H1 (cell line): ENCODE data around the gene MYH9. TPM values are rescaled to one million over a fixed set of nuclear protein-coding genes. Genes with fewer than 3 reads are reported as not detected.

ENCODE experiments used
- CTCF ChIA-PET: fragments of 300-600 bp; sonication (Branson Sonifier 250); formaldehyde crosslinking; loops from one replicate; lab custom pipeline; 2021; ENCODE audit not compliant: partially characterized antibody; lab: Charles Lee
- POLR2A ChIA-PET: fragments of 300-600 bp; sonication (Branson Sonifier 250); formaldehyde crosslinking; loops from one replicate; lab custom pipeline; 2021; ENCODE audit warnings: inconsistent platforms; ENCODE audit not compliant: partially characterized antibody; lab: Charles Lee
- DNase-seq, 2 experiments: peaks; one replicate each; pipeline versions ENCODE4 v3.0.0 to v3.0.0-alpha.2; 2010 to 2022; ENCODE audit warnings: low spot score in 2 of 2, low read depth in 1 of 2, mixed read lengths in 1 of 2
- FAIRE-seq: peaks from 2 replicates; lab custom pipeline; 2011; peaks lifted over from hg19 to GRCh38; lab: Jason Lieb, UNC
- H2AFZ ChIP-seq: 2 replicates; pipeline ENCODE4 v1.8.1; 2012; ENCODE audit warnings: low read length, inconsistent platforms
- H2AK5ac ChIP-seq: 2 replicates; pipeline ENCODE4 v1.6.1; 2013; ENCODE audit warnings: low read depth, low read length
- H2BK120ac ChIP-seq: replicated peaks from 2 replicates; pipeline ENCODE3; 2013; ENCODE audit warnings: low read depth, low read length, inconsistent platforms
- H2BK12ac ChIP-seq: 2 replicates; pipeline ENCODE4 v1.6.1; 2013; ENCODE audit warnings: low read depth, low read length
- H2BK15ac ChIP-seq: 2 replicates; pipeline ENCODE4 v1.6.1; 2013; ENCODE audit warnings: low read length
- H2BK20ac ChIP-seq: 2 replicates; pipeline ENCODE4 v1.6.1; 2013; ENCODE audit warnings: low read length
- H2BK5ac ChIP-seq: 2 replicates; pipeline ENCODE4 v1.6.1; 2013; ENCODE audit warnings: low read depth, low read length
- H3K14ac ChIP-seq: 2 replicates; pipeline ENCODE4 v1.6.1; 2013; ENCODE audit warnings: inconsistent platforms; ENCODE audit not compliant: insufficient read length
- H3K18ac ChIP-seq: 2 replicates; pipeline ENCODE4 v1.6.1; 2013; ENCODE audit warnings: low read length; ENCODE audit errors: extremely low read depth
- H3K23ac ChIP-seq: 2 replicates; pipeline ENCODE4 v1.6.1; 2013; ENCODE audit warnings: inconsistent platforms; ENCODE audit not compliant: insufficient read length
- H3K23me2 ChIP-seq: 2 replicates; pipeline ENCODE4 v1.6.1; 2013; ENCODE audit warnings: low read depth, low read length
- H3K27ac ChIP-seq: 2 replicates; pipeline ENCODE4 v1.6.1; 2011; ENCODE audit warnings: low read depth, low read length, inconsistent platforms
- H3K27me3 ChIP-seq, 4 experiments: replicated peaks in 1 of 4; 1 replicate in 1 of 4; 2 replicates in 3 of 4; pipeline versions ENCODE4 v1.6.1 to v1.8.1; 2011 to 2013; ENCODE audit warnings: low read length in 3 of 4, mild to moderate bottlenecking in 3 of 4, inconsistent platforms in 2 of 4, mixed read lengths in 2 of 4, moderate library complexity in 1 of 4; ENCODE audit not compliant: control insufficient read depth in 3 of 4, insufficient read depth in 3 of 4; ENCODE audit errors: extremely low read depth in 1 of 4
- H3K36me3 ChIP-seq, 4 experiments: 2 replicates each; pipeline versions ENCODE4 v1.6.1 to v1.8.1; 2011 to 2013; ENCODE audit warnings: mild to moderate bottlenecking in 4 of 4, low read length in 3 of 4, moderate library complexity in 2 of 4, control low read depth in 1 of 4, inconsistent platforms in 1 of 4; ENCODE audit not compliant: insufficient read depth in 4 of 4, control insufficient read depth in 2 of 4
- H3K4ac ChIP-seq: replicated peaks from 2 replicates; pipeline ENCODE3; 2013; ENCODE audit warnings: low read length, low read depth, mixed read lengths, inconsistent platforms; ENCODE audit not compliant: insufficient read length
- H3K4me1 ChIP-seq, 4 experiments: replicated peaks in 1 of 4; 1 replicate in 1 of 4; 2 replicates in 3 of 4; pipeline versions ENCODE4 v1.6.1 to v1.8.1; 2011 to 2013; ENCODE audit warnings: low read length in 3 of 4, inconsistent platforms in 2 of 4, mixed read lengths in 1 of 4; ENCODE audit not compliant: insufficient read depth in 4 of 4, control insufficient read depth in 3 of 4
- H3K4me2 ChIP-seq, 2 experiments: 2 replicates each; pipeline versions ENCODE4 v1.6.1 to v1.8.1; 2011 to 2013; ENCODE audit warnings: low read depth in 2 of 2, low read length in 2 of 2, control low read depth in 1 of 2, inconsistent platforms in 1 of 2, mild to moderate bottlenecking in 1 of 2; ENCODE audit not compliant: insufficient read depth in 1 of 2
- H3K4me3 ChIP-seq, 4 experiments: fragments of 200-600, 300-600 bp in 1 of 4; sonication (generic), shearing (Covaris generic), sonication (Bioruptor Twin) in 1 of 4; 2 replicates each; pipeline versions ENCODE4 v1.5.1 to v1.8.1; 2011 to 2016; ENCODE audit warnings: low read length in 4 of 4, low read depth in 3 of 4, control low read depth in 2 of 4, inconsistent platforms in 2 of 4, mild to moderate bottlenecking in 2 of 4, mixed read lengths in 1 of 4, moderate library complexity in 1 of 4; ENCODE audit not compliant: insufficient read depth in 2 of 4; ENCODE audit errors: extremely low read depth in 1 of 4
- H3K56ac ChIP-seq: replicated peaks from 2 replicates; pipeline ENCODE3; 2013; ENCODE audit warnings: low read depth, mild to moderate bottlenecking, mixed read lengths, low read length, inconsistent platforms; ENCODE audit not compliant: insufficient read length
- H3K79me1 ChIP-seq: 2 replicates; pipeline ENCODE4 v1.6.1; 2013; ENCODE audit warnings: low read depth, low read length, control low read depth
- H3K79me2 ChIP-seq, 2 experiments: 2 replicates each; pipeline versions ENCODE4 v1.6.1 to v1.8.1; 2012 to 2013; ENCODE audit warnings: low read length in 2 of 2, mild to moderate bottlenecking in 2 of 2, inconsistent platforms in 1 of 2; ENCODE audit not compliant: insufficient read depth in 2 of 2, control insufficient read depth in 1 of 2
- H3K9ac ChIP-seq, 4 experiments: replicated peaks in 1 of 4; 1 replicate in 1 of 4; 2 replicates in 3 of 4; pipeline versions ENCODE4 v1.6.1 to v1.8.1; 2011 to 2013; ENCODE audit warnings: low read depth in 3 of 4, low read length in 3 of 4, control low read depth in 2 of 4, mild to moderate bottlenecking in 2 of 4, moderate library complexity in 2 of 4, inconsistent platforms in 1 of 4; ENCODE audit errors: extremely low read depth in 1 of 4
- H3K9me3 ChIP-seq, 2 experiments: 2 replicates each; pipeline versions ENCODE4 v1.6.1 to v1.8.1; 2012 to 2013; ENCODE audit warnings: mild to moderate bottlenecking in 2 of 2, moderate library complexity in 2 of 2, control low read depth in 1 of 2, inconsistent platforms in 1 of 2, low read depth in 1 of 2, low read length in 1 of 2, mixed read lengths in 1 of 2; ENCODE audit not compliant: insufficient read depth in 2 of 2
- H4K20me1 ChIP-seq, 2 experiments: replicated peaks in 1 of 2; 2 replicates each; pipeline versions ENCODE3 to v1.8.1; 2011 to 2013; ENCODE audit warnings: inconsistent platforms in 2 of 2, low read length in 2 of 2, mild to moderate bottlenecking in 1 of 2; ENCODE audit not compliant: insufficient read depth in 2 of 2, control insufficient read depth in 1 of 2
- H4K5ac ChIP-seq: 2 replicates; pipeline ENCODE4 v1.6.1; 2013; ENCODE audit warnings: low read length, low read depth, mixed read lengths, inconsistent platforms; ENCODE audit not compliant: insufficient read length
- H4K8ac ChIP-seq: 2 replicates; pipeline ENCODE4 v1.8.0; 2013; ENCODE audit warnings: mild to moderate bottlenecking, moderate library complexity, low read length, inconsistent platforms; ENCODE audit not compliant: insufficient read depth; ENCODE audit errors: extremely low read depth
- H4K91ac ChIP-seq: replicated peaks from 2 replicates; pipeline ENCODE3; 2013; ENCODE audit warnings: low read length, mixed read lengths, inconsistent platforms; ENCODE audit not compliant: insufficient read length
- ASH2L ChIP-seq: fragments of 200-600, 300-600 bp; sonication (generic); IDR thresholded peaks from one replicate; pipeline ENCODE4 v1.7.1; 2017; ENCODE audit warnings: low read length
- CHD1 ChIP-seq: IDR thresholded peaks from 2 replicates; pipeline ENCODE4 v1.6.1; 2012; ENCODE audit warnings: low read depth, low read length, improper control_type of control experiment
- PHF8 ChIP-seq: fragments of 200-600 bp; sonication (generic); conservative IDR thresholded peaks from 2 replicates; pipeline ENCODE4 v1.7.1; 2012; ENCODE audit warnings: low read depth, mild to moderate bottlenecking, inconsistent platforms, low read length, moderate library complexity
- POLR2A ChIP-seq, 2 experiments: IDR thresholded peaks; 1 replicate in 1 of 2; 2 replicates in 1 of 2; pipeline ENCODE4 v1.6.1; 2011; ENCODE audit warnings: low read depth in 2 of 2, low read length in 2 of 2, mild to moderate bottlenecking in 2 of 2; ENCODE audit errors: control extremely low read depth in 1 of 2
- RXRA ChIP-seq: IDR thresholded peaks from 2 replicates; pipeline ENCODE4 v1.6.1; 2011; ENCODE audit warnings: low read depth, mild to moderate bottlenecking, low read length, moderate library complexity; ENCODE audit not compliant: insufficient read depth
- SUZ12 ChIP-seq: fragments of 200-600 bp; sonication (generic); IDR thresholded peaks from 2 replicates; pipeline ENCODE4 v1.6.1; 2012; ENCODE audit warnings: mild to moderate bottlenecking, inconsistent platforms, low read length, moderate library complexity, mixed read lengths
- WGBS, 2 experiments: shearing (Covaris generic) in 1 of 2; methylation state at CpG; one replicate each; pipeline versions ENCODE4 v1.1.6 to v1.1.7; 2013 to 2015; ENCODE audit warnings: low lambda C conversion rate in 2 of 2, mixed read lengths in 2 of 2, inconsistent platforms in 1 of 2, low coverage in 1 of 2, missing lambda C conversion rate in 1 of 2; ENCODE audit not compliant: insufficient replicate concordance in 2 of 2, insufficient coverage in 1 of 2, insufficient read length in 1 of 2; ENCODE audit errors: extremely low coverage in 1 of 2, missing lambda C conversion rate in 1 of 2; 5-methylcytosine and 5-hydroxymethylcytosine counted together
- polyA plus RNA-seq, 7 experiments: library from polyadenylated mRNA; depleted of rRNA in 3 of 7; stranded (reverse) in 5 of 7; unstranded in 2 of 7; fragments of >200 nt in 5 of 7; fragments of 200-250 nt in 2 of 7; gene quantifications; 1 replicate in 5 of 7; 2 replicates in 1 of 7; 4 replicates in 1 of 7; pipeline versions ENCODE4 v1.2.1 to v1.2.3, GENCODE V29; 2011 to 2013; ENCODE audit warnings: missing spikeins in 2 of 7, mixed read lengths in 2 of 7
- total RNA-seq: library from RNA; stranded (reverse); fragmentation: NEBNext Ultra II Directional; extraction: Animal tissue kit (Norgen Biotek cat#: 25700); gene quantifications from 2 replicates; pipeline ENCODE4 v1.2.1, GENCODE V29; 2021
- TF ChIP-seq, protein P1 (sequence below): IDR thresholded peaks from 2 replicates; pipeline ENCODE4 v1.6.1; 2012; ENCODE audit warnings: inconsistent platforms

MYH9 gene
- total and polyA plus RNA-seq, 2 of the 8 experiments (the other 6 are each of a cell fraction or from before 2014, with no cell fraction given) = 24.9 to 322 TPM

DNA sequence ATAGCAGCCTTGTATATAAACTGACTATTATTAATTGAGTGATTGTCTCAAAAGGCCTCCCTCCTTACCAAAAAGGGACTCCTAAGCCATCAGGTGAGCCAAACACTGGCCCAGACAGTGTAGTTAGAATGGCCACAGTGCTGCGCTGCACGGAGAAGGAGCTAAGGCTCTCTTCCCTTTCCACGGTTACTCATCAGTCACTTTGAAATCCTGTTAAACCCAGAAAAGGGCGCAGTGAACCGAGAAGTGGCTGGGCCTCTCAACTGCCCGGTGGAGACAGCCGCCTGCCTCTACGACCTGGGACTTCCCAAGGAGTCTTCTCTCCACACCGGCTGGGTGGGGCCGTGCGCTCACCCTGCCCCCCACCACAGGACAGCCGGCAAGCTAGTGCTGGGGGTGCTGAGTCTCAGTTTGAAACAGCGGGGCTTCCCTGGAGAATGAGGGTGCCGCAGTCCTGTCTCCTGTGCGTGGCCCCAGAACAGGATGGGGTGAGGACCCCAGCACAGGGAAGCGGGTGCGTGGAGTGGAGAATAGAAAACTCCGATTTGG is 1.3 kb downstream of the MYH9 start:
- H3K4me3 ChIP-seq = peak overlapping the region; percentile 52 to 98 (median 86)
- H2AK5ac ChIP-seq = no peak overlapping the region
- no peaks in the 10 kb centered on the region for H3K9me3 ChIP-seq
- WGBS, 2 experiments = 10% methylated on average over 14 of the region's 18 CpGs; no CpG with 5 or more reads in 1 of the 2 experiments
- H3K23ac ChIP-seq = no peak overlapping the region
- peak overlapping the region; percentile 66; the same call in 1 of the 2 replicates for H3K27ac ChIP-seq
- no peak overlapping the region for H3K14ac ChIP-seq
- H3K27me3 ChIP-seq = no peaks in the 10 kb centered on the region
- FAIRE-seq (no peak), DNase-seq (no peak)
- H2BK20ac ChIP-seq = no peak overlapping the region
- H3K4me2 ChIP-seq = peak overlapping the region; percentile 73 to 87
- peak overlapping the region; percentile 70 to 95 (median 82) for H3K9ac ChIP-seq
- H2BK12ac ChIP-seq = 0 out of 2 replicates have a peak overlapping the region, but pooled peaks have one; percentile 5
- H4K8ac ChIP-seq = no peak overlapping the region
- H4K20me1 ChIP-seq = peaks cover 0 to 16% of the 10 kb centered on the region in 2 experiments
- H2BK15ac ChIP-seq = no peak overlapping the region
- CTCF ChIA-PET = interaction anchor here (1.1 to 1.4 kb wide), 3 partner anchors 10 to 81 kb away, joined by 3 to 5 read pairs (median 3); no protein-coding TSS in a partner anchor
- no peak overlapping the region for H4K5ac ChIP-seq
- H3K79me2 ChIP-seq = peaks cover 24 to 56% of the 10 kb centered on the region in 2 experiments
- peaks cover 5% of the 10 kb centered on the region; the same call in 1 of the 2 replicates for H3K79me1 ChIP-seq
- peaks cover 4% of the 10 kb centered on the region; the same call in 1 of the 2 replicates for H3K23me2 ChIP-seq
- no peak; the same call in 1 of the 2 replicates for TF ChIP-seq CHD1
- 0 out of 3 replicates have a peak, but pooled peaks of 1 of the 2 experiments have one; percentile 1 for TF ChIP-seq POLR2A (IDR thresholded peaks at IDR 0.05; ENCODE audit: control extremely low read depth in 1 of 2, low read depth in 2 of 2, low read length in 2 of 2)
- TF ChIP-seq PHF8 = no peak
- no peak for TF ChIP-seq SUZ12
- TF ChIP-seq RXRA = no peak
- TF ChIP-seq ASH2L = peak; percentile 45
- TF ChIP-seq, protein P1, sequence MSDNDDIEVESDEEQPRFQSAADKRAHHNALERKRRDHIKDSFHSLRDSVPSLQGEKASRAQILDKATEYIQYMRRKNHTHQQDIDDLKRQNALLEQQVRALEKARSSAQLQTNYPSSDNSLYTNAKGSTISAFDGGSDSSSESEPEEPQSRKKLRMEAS = no peak
- peak overlapping the region; percentile 75 for H3K18ac ChIP-seq
- no peak overlapping the region for H2BK120ac ChIP-seq
- POLR2A ChIA-PET = interaction anchor here (0.8 to 19.2 kb wide), 11 partner anchors 11 to 71 kb away, joined by 3 to 263 read pairs (median 4); no protein-coding TSS in a partner anchor
- no peaks in the 10 kb centered on the region for H3K36me3 ChIP-seq
- peak overlapping the region; percentile 64 for H4K91ac ChIP-seq
- H3K4ac ChIP-seq = no peak overlapping the region
- H2AFZ ChIP-seq = no peak overlapping the region
- H3K56ac ChIP-seq = peak overlapping the region; percentile 84
- H3K4me1 ChIP-seq = peaks cover 0 to 16% (median 5%) of the 10 kb centered on the region in 4 experiments; a peak in 6 of 7 replicates
- H2BK5ac ChIP-seq = peak overlapping the region; percentile 16
